SK-N-SH treated with all-trans-retinoic acid at 6 μM for 48 hours (cell line): ENCODE measurements around the gene PMPCA.

Source experiments
- ARNTL ChIP-seq: fragments of 450-650 bp; formaldehyde crosslinking; IDR thresholded peaks from 2 replicates; pipeline ENCODE4 v1.5.0; 2020; ENCODE audit warnings: low read depth, mild to moderate bottlenecking, moderate library complexity, borderline replicate concordance
- GLIS3 ChIP-seq: fragments of 250-450 bp; sonication (Bioruptor Pico); IDR thresholded peaks from 2 replicates; pipeline ENCODE4 v1.5.0; 2020; ENCODE audit warnings: mild to moderate bottlenecking, moderate library complexity
- TCF4 ChIP-seq: fragments of 250-450 bp; sonication (Bioruptor Pico); IDR thresholded peaks from 2 replicates; pipeline ENCODE4 v1.8.0; 2021; ENCODE audit warnings: mild to moderate bottlenecking, moderate library complexity, borderline replicate concordance
- ZFP3 ChIP-seq: fragments of 250-450 bp; sonication (Bioruptor Pico); IDR thresholded peaks from 2 replicates; pipeline ENCODE4 v1.5.0; 2020; ENCODE audit warnings: mild to moderate bottlenecking, moderate library complexity

DNA sequence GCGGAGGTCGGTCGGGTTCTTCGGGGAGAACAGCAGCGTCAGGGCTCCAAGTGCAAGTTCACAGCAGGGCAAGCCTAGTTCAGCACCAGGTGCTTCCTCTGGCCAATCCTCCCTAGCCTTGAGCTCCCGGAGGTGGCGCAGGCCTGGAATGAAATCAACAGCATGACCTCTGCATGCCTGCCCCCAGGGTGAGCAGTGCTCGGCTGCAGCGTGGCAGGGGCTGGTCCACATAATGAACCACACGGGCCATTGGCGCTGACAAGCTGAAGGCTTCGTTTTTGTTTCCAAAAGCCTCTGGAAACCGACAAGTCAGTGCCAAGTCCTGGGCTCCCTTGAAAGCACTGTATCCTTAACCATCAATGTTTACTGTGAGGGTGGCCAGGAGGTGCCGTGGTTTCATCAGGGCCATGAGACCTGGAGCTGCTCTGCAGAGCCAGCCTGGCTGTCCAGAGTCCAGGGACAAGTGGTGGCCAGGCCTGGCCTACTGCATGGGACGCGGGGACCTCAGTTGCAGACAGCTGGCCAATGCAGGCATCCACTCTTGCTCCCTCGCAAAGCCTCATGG, 31.3 kb downstream of the PMPCA start:
- TF ChIP-seq GLIS3 (CRISPR knock-in tag) (no peak), ARNTL (CRISPR knock-in tag) (no peak), ZFP3 (no peak), TCF4 (CRISPR knock-in tag) (no peak)
